DND-41 (cell line): Measurements from ENCODE around the gene GTPBP2.

Experiments used
- ATAC-seq: fragments of 200-7000 bp; cut with Tn5 transposase; 3 replicates; pipeline ENCODE4 v1.9.1; 2021; ENCODE audit warnings: low read depth; ENCODE audit not compliant: insufficient read depth
- DNase-seq: peaks from one replicate; pipeline ENCODE4 v3.0.0-alpha.2; 2020
- H2AFZ ChIP-seq: 2 replicates; pipeline ENCODE4 v1.6.0; 2012; ENCODE audit warnings: low read depth, low read length
- H3K27ac ChIP-seq: 2 replicates; pipeline ENCODE4 v1.5.1; 2012; ENCODE audit warnings: low read length, inconsistent platforms
- H3K27me3 ChIP-seq: fragments of 200-600 bp; sonication (generic); 2 replicates; pipeline ENCODE4 v1.6.0; 2012; ENCODE audit warnings: low read length, mild to moderate bottlenecking, inconsistent platforms; ENCODE audit not compliant: insufficient read depth, poor library complexity
- H3K36me3 ChIP-seq: 2 replicates; pipeline ENCODE4 v1.5.1; 2012; ENCODE audit warnings: low read length, inconsistent platforms; ENCODE audit not compliant: insufficient read depth
- H3K4me1 ChIP-seq: 2 replicates; pipeline ENCODE4 v1.5.1; 2012; ENCODE audit warnings: mild to moderate bottlenecking, low read length; ENCODE audit not compliant: insufficient read depth
- H3K4me2 ChIP-seq: 2 replicates; pipeline ENCODE4 v1.6.0; 2012; ENCODE audit warnings: mild to moderate bottlenecking, moderate library complexity, low read length, inconsistent platforms; ENCODE audit not compliant: insufficient read depth
- H3K4me3 ChIP-seq, 2 experiments: fragments of 200-600 bp in 1 of 2; shearing (Covaris generic) in 1 of 2; 2 replicates each; pipeline ENCODE4 v1.5.1; 2012 to 2016; ENCODE audit warnings: inconsistent platforms in 2 of 2, low read length in 2 of 2, mild to moderate bottlenecking in 2 of 2, low read depth in 1 of 2, moderate library complexity in 1 of 2
- H3K79me2 ChIP-seq: 2 replicates; pipeline ENCODE4 v1.6.0; 2012; ENCODE audit warnings: low read length, inconsistent platforms; ENCODE audit not compliant: insufficient read depth
- H3K9ac ChIP-seq: 2 replicates; pipeline ENCODE4 v1.6.0; 2012; ENCODE audit warnings: low read depth, mild to moderate bottlenecking, inconsistent platforms, low read length, moderate library complexity
- H3K9me3 ChIP-seq: 2 replicates; pipeline ENCODE4 v1.5.1; 2012; ENCODE audit warnings: low read length, moderate library complexity, mild to moderate bottlenecking, inconsistent platforms; ENCODE audit not compliant: insufficient read depth, severe bottlenecking
- H4K20me1 ChIP-seq: 2 replicates; pipeline ENCODE4 v1.6.0; 2012; ENCODE audit warnings: low read length; ENCODE audit not compliant: insufficient read depth
- CTCF ChIP-seq: IDR thresholded peaks from 2 replicates; pipeline ENCODE4 v1.5.1; 2012; ENCODE audit warnings: borderline replicate concordance, low read length, moderate library complexity, mild to moderate bottlenecking; ENCODE audit not compliant: poor library complexity, severe bottlenecking; ENCODE audit errors: extremely low read depth
- EZH2 ChIP-seq: IDR thresholded peaks from 3 replicates; pipeline ENCODE4 v1.6.1; 2012; ENCODE audit warnings: borderline replicate concordance, low read depth, mild to moderate bottlenecking, moderate library complexity, low read length, inconsistent platforms; ENCODE audit not compliant: severe bottlenecking

The GTPBP2 gene

GRCh38 chr6:43609402-43609801 is 19.7 kb downstream of the GTPBP2 start:
- Histone ChIP-seq H3K79me2 (no peaks in the 10 kb centered on the region), H2AFZ (no peak overlapping the region), H3K9ac (no peak overlapping the region), H3K4me1 (no peaks in the 10 kb centered on the region), H3K4me2 (no peak overlapping the region), H4K20me1 (no peaks in the 10 kb centered on the region), H3K9me3 (no peaks in the 10 kb centered on the region), H3K27ac (no peak overlapping the region), H3K4me3 (no peak overlapping the region), H3K27me3 (no peaks in the 10 kb centered on the region), H3K36me3 (peaks cover 87% of the 10 kb centered on the region)
- no peak for ATAC-seq
- DNase-seq = no peak
- TF ChIP-seq EZH2 (no peak), CTCF (no peak)

DNA sequence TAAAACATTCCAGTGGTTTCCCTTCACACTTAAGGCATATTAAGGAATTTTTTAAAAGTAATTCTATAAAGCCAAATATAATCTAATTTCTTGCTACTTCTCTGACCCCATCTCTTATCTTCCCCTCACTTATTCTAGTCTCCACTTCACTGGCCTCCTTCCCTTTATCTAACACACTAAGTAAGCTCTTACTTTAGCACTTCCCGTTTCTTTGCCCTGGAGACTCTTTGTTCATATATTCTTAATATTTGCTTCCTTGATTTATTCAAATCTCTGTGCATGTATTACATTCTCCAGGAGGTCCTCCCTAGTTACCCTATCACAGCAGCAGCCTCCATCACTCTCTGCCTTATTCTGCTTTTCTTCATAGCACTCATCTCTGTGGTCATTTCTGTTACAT is 20.3 kb downstream of the GTPBP2 start:
- H3K36me3 ChIP-seq = peaks cover 87% of the 10 kb centered on the region
- no peak overlapping the region for H3K4me2 ChIP-seq
- no peaks in the 10 kb centered on the region for H3K9me3 ChIP-seq
- H2AFZ ChIP-seq = no peak overlapping the region
- H4K20me1 ChIP-seq = no peaks in the 10 kb centered on the region
- H3K4me3 ChIP-seq = no peak overlapping the region
- TF ChIP-seq CTCF = no peak
- no peak for TF ChIP-seq EZH2
- no peaks in the 10 kb centered on the region for H3K4me1 ChIP-seq
- no peak for DNase-seq
- H3K27me3 ChIP-seq = no peaks in the 10 kb centered on the region
- H3K27ac ChIP-seq = no peak overlapping the region
- no peak overlapping the region for H3K9ac ChIP-seq
- H3K79me2 ChIP-seq = no peaks in the 10 kb centered on the region
- no peak for ATAC-seq

GRCh38 chr6:43608310-43608763 is 20.7 kb downstream of the GTPBP2 start:
- Histone ChIP-seq H4K20me1 (no peaks in the 10 kb centered on the region), H3K36me3 (peaks cover 87% of the 10 kb centered on the region), H3K4me3 (no peak overlapping the region), H3K9ac (no peak overlapping the region), H3K27ac (no peak overlapping the region), H2AFZ (no peak overlapping the region), H3K79me2 (no peaks in the 10 kb centered on the region), H3K4me2 (no peak overlapping the region), H3K27me3 (no peaks in the 10 kb centered on the region), H3K9me3 (no peaks in the 10 kb centered on the region), H3K4me1 (no peaks in the 10 kb centered on the region)
- TF ChIP-seq EZH2 = no peak
- peak; percentile 87 for TF ChIP-seq CTCF
- ATAC-seq (peak; percentile 84), DNase-seq (peak; percentile 72)

DNA sequence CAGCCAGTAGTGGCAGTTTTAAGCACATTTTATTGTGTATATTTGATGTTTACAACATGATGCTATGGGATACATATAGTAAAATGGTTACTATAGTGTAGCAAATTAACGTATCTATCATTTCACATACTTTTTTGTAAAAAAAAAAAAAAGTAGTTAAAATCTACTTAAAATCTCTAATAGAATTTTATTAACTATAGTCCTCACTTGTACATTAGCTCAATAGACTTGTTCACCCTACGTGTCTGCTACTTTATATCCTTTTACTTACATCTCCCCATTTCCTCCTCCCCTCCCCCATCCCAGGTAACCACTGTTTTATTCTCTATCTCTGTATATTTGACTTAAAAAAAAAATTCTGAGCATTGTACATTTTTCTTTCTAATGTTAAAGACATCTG is 23.0 kb downstream of the GTPBP2 start:
- no peak overlapping the region for H3K4me3 ChIP-seq
- H3K27me3 ChIP-seq = no peaks in the 10 kb centered on the region
- peaks cover 87% of the 10 kb centered on the region for H3K36me3 ChIP-seq
- H2AFZ ChIP-seq = no peak overlapping the region
- H3K79me2 ChIP-seq = no peaks in the 10 kb centered on the region
- no peaks in the 10 kb centered on the region for H4K20me1 ChIP-seq
- no peak overlapping the region for H3K9ac ChIP-seq
- TF ChIP-seq EZH2 (no peak), CTCF (no peak)
- no peaks in the 10 kb centered on the region for H3K9me3 ChIP-seq
- H3K27ac ChIP-seq = no peak overlapping the region
- DNase-seq (no peak), ATAC-seq (no peak)
- no peak overlapping the region for H3K4me2 ChIP-seq
- H3K4me1 ChIP-seq = no peaks in the 10 kb centered on the region
